Bronchial epithelial cell (primary cell): ENCODE data around the gene LYRM4. TPM values are rescaled to one million over a fixed set of nuclear protein-coding genes. Genes with fewer than 3 reads are reported as not detected.
A peak's percentile ranks its signal among the peaks of the same experiment; 100 is the strongest.

ENCODE experiments used
- DNase-seq: peaks from one replicate; pipeline ENCODE4 v3.0.0-alpha.2; 2010; ENCODE audit warnings: low read depth
- FAIRE-seq: peaks from 2 replicates; lab custom pipeline; 2011; peaks lifted over from hg19 to GRCh38; lab: Jason Lieb, UNC
- H3K27me3 ChIP-seq: 2 replicates; pipeline ENCODE4 v1.5.1; 2011; ENCODE audit warnings: low read length; ENCODE audit not compliant: control insufficient read depth, insufficient read depth
- H3K36me3 ChIP-seq: 2 replicates; pipeline ENCODE4 v1.5.1; 2011; ENCODE audit warnings: low read length; ENCODE audit not compliant: control insufficient read depth, insufficient read depth
- H3K4me3 ChIP-seq: 2 replicates; pipeline ENCODE4 v1.5.1; 2011; ENCODE audit warnings: mild to moderate bottlenecking, low read depth, low read length, control low read depth
- total RNA-seq: library from RNA; depleted of rRNA; stranded (reverse); fragments of >200 nt; gene quantifications from 2 replicates; pipeline ENCODE4 v1.2.1, GENCODE V29; 2014
- TF ChIP-seq, protein P1 (sequence below): IDR thresholded peaks from 2 replicates; pipeline ENCODE4 v1.5.1; 2011; ENCODE audit warnings: mild to moderate bottlenecking, moderate library complexity, low read length, control low read depth, inconsistent platforms; ENCODE audit not compliant: insufficient read depth, severe bottlenecking

The LYRM4 gene
- total RNA-seq, 1 donor from 2014 or later, result 15.3 TPM

DNA sequence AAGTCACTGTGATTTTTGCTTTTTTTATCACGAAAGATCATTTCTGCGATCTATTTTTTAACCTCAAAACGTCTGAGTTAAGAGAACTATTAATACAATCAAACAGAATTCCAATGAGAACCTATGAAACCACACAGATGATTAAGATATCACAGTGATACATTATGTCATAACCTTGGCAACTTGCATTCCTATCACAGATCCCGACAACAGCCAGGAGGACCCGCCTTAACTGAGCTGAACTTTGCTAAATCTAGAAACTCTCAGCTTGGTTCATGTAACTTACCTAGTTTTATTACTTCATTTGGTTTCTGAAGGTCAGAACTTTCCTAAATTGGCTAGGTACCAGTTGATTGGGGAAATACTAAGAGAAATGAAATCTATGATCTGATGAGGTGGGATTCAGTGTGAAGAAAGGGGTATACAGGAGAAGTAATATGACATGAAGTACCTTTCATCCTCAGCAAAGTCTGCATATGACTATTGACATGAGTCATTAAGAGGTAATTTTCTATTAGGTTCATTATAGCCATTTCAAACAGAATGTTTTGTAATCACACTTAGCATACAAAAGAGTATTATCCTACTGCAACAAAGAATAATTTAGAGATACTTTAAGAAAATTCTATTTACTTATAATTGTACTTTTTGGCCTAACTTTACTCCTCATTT lies 11.2 kb downstream of the LYRM4 start:
- FAIRE-seq, result no peak
- TF ChIP-seq, protein P1, sequence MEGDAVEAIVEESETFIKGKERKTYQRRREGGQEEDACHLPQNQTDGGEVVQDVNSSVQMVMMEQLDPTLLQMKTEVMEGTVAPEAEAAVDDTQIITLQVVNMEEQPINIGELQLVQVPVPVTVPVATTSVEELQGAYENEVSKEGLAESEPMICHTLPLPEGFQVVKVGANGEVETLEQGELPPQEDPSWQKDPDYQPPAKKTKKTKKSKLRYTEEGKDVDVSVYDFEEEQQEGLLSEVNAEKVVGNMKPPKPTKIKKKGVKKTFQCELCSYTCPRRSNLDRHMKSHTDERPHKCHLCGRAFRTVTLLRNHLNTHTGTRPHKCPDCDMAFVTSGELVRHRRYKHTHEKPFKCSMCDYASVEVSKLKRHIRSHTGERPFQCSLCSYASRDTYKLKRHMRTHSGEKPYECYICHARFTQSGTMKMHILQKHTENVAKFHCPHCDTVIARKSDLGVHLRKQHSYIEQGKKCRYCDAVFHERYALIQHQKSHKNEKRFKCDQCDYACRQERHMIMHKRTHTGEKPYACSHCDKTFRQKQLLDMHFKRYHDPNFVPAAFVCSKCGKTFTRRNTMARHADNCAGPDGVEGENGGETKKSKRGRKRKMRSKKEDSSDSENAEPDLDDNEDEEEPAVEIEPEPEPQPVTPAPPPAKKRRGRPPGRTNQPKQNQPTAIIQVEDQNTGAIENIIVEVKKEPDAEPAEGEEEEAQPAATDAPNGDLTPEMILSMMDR, result no peak
- Histone ChIP-seq H3K4me3 (no peak overlapping the region), H3K36me3 (peaks cover 3% of the 10 kb centered on the region), H3K27me3 (no peaks in the 10 kb centered on the region)
- DNase-seq, result peak; percentile 65

DNA sequence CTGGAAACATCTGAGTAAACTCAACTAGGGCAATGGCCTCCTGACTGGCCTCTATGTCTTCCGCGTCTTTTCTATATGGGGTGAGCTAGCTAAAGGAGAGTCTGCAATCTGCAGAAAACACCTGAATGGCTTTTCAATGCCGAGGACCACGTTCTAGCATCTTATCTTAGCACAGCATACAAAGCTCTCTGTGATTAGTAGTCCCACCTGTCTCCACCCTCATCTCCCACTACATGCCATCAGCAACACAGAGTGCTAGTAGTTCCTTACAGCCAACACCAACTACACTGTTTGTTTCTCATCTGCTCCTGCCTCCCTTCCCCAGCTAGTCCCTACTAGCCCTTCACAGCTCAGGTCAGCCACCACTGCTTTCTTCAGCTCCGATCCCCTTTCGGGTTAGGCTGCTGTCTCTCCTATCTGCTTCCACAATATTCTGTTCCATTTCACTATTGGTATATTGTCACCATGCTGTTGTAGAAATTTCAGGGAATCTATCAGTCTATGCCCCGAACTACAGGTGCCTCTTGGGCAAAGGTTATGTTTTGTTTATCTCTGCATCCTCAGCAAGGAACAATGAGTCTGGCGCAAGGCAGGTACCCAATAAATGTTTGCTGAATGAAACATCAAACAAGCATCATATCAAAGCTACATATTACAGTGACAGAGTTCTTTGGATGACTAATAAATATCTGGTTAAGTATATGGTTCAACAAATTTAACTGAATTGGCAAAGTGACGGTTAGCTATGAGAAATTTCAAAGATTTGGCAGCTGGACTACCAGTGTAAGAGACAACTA lies 12.2 kb downstream of the LYRM4 start:
- no peaks in the 10 kb centered on the region for H3K36me3 ChIP-seq
- no peaks in the 10 kb centered on the region for H3K27me3 ChIP-seq
- no peak overlapping the region for H3K4me3 ChIP-seq
- FAIRE-seq (no peak), DNase-seq (peak; percentile 29)
- TF ChIP-seq, protein P1, result no peak

DNA sequence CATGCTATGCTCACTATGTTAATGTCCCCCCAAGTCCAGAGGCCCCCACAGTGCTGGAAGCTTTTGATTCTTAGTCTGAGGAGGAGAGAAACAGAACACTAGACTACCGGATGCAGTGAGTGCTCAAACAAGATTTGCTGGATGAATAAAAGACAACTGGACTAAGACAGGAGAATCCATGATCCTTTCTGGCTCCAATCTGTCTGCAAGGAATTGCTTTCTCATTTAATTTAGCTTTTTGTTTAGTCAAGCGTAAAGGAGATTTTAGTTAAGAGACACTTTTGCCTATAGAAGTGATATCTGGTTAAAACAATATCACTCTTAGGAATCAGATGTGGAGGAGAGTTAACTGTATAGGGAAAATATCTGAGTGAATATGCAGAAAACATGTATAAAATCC lies 13.5 kb downstream of the LYRM4 start:
- DNase-seq (no peak), FAIRE-seq (no peak)
- no peak overlapping the region for H3K4me3 ChIP-seq
- H3K36me3 ChIP-seq, result no peaks in the 10 kb centered on the region
- no peaks in the 10 kb centered on the region for H3K27me3 ChIP-seq
- TF ChIP-seq, protein P1, result no peak

DNA sequence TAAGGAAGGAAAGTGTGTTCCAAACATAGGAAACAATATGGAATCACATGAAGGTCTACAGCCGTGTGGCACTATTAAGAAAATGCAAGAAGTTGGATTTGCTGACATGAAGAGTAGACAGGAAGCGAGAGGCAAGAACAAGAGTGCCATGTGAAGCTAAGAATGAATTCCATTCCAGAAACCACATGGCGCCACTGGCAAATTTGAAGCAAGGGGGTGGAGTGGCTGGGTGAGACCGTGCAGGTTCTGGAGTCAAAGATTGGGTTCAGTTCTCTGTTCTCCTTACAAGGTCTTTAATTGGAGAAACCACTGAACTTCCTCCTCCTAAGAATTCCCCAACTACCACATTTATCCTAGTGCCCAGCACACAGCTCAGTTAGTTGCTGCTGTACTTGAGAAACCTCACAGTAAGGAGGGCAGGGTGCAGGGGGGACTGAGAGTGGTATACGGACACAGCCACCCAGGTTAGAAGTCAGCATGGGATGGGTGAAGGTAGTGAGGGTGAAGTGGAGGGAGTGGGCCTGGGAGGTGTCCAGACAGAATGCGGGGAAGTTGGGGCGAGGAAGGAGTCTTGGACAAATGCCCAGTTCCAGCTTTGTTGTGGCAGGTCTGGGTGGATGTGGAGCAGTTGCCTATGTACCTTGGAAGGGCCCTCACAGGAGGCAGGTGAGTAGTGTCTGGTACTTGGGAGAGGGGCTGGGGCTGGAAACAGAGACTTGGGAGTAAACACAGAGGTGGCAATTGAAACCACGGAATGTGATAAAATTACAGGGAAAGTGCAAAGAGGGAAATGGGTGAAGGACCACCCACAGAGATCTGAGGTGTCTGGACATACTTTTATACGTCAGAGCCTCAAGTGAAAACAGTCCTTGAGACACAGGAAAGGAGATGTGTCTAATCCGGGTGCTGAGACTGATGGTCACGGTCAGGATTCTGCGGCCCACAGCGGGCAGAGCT lies 14.3 kb downstream of the LYRM4 start:
- Histone ChIP-seq H3K36me3 (no peaks in the 10 kb centered on the region), H3K4me3 (no peak overlapping the region), H3K27me3 (no peaks in the 10 kb centered on the region)
- TF ChIP-seq, protein P1, result no peak
- no peak for FAIRE-seq
- peak; percentile 32 for DNase-seq

DNA sequence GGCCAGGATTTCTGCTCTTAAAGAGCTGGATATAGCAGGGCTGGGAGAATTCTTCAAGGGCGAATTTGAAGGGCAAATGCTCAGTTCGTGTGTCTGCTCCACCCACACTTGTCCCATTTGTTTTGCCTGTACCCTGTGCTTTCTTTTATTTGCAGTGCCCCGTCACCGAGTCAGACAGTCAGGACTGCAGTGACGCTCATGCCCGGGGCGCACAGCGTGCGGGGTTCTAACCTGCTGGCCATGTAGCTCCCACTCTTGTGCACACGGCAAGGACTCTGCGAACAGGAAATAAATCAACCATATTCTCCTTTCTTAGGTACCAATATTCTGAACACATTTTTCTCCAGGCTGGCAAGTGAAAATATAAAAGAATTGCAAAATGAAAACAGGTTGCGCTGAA lies 17.7 kb downstream of the LYRM4 start:
- DNase-seq, result no peak
- no peaks in the 10 kb centered on the region for H3K36me3 ChIP-seq
- no peaks in the 10 kb centered on the region for H3K27me3 ChIP-seq
- H3K4me3 ChIP-seq, result no peak overlapping the region
- no peak for FAIRE-seq
- TF ChIP-seq, protein P1, result no peak
